SK-N-MC (cell line): Measurements from ENCODE around the gene NLRP10.

Experiments
- EZH2 ChIP-seq: fragments of 200-600 bp; sonication (generic); IDR thresholded peaks from one replicate; pipeline ENCODE4 v1.6.1; 2017; ENCODE audit warnings: antibody characterized with exemption
- FOXP2 ChIP-seq: optimal IDR thresholded peaks from 2 replicates; pipeline ENCODE3; 2011; ENCODE audit warnings: mild to moderate bottlenecking, moderate library complexity; ENCODE audit not compliant: insufficient read depth; ENCODE audit errors: extremely low read length, control extremely low read depth
- POLR2AphosphoS5 ChIP-seq: IDR thresholded peaks from 2 replicates; pipeline ENCODE4 v1.6.1; 2012; ENCODE audit warnings: mild to moderate bottlenecking, low read depth, low read length, borderline replicate concordance

GRCh38 chr11:8006349-8006977 is 41.2 kb upstream of the NLRP10 start:
- no peak for TF ChIP-seq EZH2
- no peak for TF ChIP-seq POLR2AphosphoS5
- TF ChIP-seq FOXP2 = no peak
